ENCODE results near the gene MYPN.
"Not testable (repeated sequence)": the region's sequence is repeated elsewhere in the genome, so short reads cannot be mapped to it uniquely, and the experiment has no call there.

MYPN gene

DNA sequence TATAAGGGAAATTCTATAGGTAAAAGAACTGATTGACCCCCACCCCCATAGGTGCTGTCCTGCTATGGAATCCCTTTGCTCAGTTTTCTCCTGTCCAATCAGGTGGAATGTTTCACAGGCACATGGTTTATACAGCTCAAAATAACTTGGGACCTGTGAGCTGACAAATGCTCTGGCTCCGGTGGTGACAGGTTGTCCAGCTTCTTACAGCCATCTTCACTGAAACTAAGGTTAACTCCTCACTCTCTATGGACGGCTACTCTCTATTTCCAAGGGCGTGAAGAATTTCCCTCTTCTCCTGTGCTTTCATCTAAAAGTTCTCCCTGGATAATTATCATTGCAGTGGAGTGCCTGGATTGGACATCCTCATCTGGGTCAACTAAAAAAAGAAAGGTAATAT lies at the start of gene MYPN:
MYPN (plus strand) TSS at position 158 of the 400 bp plus-strand sequence. CDS start 11,951 bp downstream, outside the sequence.
- DNase-seq: no peak

DNA sequence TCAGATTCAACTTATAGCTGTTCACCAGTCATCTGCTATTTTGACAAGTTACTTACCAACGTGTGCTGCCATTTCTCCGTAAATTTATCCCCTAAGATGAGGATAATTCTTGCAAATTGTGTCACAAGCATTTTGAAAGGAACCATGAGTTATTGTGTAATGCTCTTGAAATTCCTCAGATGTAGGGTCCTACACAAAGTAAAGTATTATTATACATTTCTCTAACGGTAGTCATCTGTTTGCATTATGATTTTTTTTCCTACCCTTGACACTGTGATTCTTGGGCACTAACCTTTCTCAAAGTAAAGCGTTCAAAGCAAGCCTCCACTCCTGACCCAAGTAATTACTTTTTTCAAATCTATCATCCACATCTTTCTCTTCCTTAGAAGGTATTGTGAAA lies 42.3 kb upstream of the MYPN start:
- DNase-seq: no peak

GRCh38 chr10:68067508-68067907 lies 41.8 kb upstream of the MYPN start:
- no peak for DNase-seq

GRCh38 chr10:68073631-68074030 lies 35.7 kb upstream of the MYPN start:
- DNase-seq: no peak

GRCh38 chr10:68074031-68074774 lies 35.1 kb upstream of the MYPN start:
- peak in 2 of 3 experiments; percentile 28 to 47 for DNase-seq

- peak; percentile 83 to 91 (median 87) for DNase-seq
These were observed 34.3 kb upstream of the MYPN start, which contains the start of gene HERC4 for GRCh38 chr10:68074775-68075549. Gene HERC4, minus strand, starts transcription at chr10:68075283. Its CDS starts 2,175 bp downstream, at chr10:68073108.

GRCh38 chr10:68075550-68076004 lies 33.7 kb upstream of the MYPN start:
- DNase-seq: no peak

GRCh38 chr10:68076081-68076480 lies 33.2 kb upstream of the MYPN start:
- DNase-seq: not testable (repeated sequence)

GRCh38 chr10:68077026-68077425 lies 32.3 kb upstream of the MYPN start:
- DNase-seq: no peak

- DNase-seq: no peak
These were observed 29.9 kb upstream of the MYPN start for GRCh38 chr10:68079434-68079833.

DNA sequence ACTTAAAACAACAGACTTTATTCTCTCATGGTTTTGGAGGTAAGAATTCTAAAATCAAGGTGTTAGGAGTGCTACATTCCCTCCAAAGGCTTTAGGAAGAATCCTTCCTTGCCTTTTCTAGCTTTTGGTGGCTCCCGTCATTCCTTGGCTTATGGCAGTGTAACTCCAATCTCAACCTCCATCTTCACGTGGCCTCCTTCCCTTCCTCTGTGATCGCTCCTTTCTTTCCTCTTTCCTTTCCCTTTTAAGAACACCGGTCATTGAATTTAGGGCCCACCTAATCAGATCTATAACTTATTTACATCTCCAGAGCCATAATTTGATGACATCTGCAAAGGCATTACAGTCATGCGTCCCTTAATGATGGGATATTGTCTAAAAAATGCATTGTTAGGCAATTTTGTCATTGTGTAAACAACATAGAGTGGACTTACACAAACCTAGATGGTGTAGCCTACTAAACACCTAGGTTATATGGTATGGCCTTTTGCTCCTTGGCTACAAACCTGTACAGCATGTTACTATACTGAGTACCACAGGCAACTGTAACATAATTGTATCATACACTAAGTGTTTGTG lies 28.3 kb upstream of the MYPN start:
- DNase-seq: no peak

DNA sequence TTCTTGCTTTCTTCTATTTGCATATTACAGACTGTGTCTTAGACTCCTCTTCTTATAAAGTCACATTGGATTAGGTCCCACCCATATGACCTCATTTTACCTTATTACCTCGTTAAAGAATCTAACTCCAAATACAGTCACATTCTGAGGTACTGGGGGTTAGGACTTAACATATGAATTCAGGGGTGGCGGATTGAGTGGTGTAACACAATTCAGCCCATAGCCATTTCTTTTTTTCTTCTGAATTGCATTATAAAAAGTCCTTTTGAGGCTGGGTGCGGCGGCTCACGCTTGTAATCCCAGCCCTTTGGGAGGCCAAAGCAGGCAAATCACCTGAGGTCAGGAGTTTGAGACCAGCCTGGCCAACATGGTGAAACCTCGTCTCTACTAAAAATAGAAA lies 27.4 kb upstream of the MYPN start:
- no peak for DNase-seq

DNA sequence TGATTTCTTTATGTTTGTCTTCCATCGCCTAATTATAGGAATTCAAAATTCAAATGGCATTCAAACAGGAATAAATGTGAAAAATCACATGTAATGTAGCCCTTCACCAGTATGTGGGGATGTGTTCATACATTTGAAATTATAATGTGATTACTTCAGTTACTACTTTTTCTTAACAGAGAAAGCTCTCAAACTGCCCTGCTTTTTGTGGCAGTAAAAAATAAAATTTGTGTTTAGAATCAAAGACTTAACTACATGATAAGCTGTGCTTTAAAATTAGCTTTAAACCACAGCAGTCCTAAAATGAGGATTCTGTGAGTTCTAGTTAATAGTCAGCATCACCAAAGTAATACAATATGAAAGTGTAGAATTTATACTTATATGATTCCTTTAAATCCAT lies 26.4 kb upstream of the MYPN start:
- DNase-seq: no peak

DNA sequence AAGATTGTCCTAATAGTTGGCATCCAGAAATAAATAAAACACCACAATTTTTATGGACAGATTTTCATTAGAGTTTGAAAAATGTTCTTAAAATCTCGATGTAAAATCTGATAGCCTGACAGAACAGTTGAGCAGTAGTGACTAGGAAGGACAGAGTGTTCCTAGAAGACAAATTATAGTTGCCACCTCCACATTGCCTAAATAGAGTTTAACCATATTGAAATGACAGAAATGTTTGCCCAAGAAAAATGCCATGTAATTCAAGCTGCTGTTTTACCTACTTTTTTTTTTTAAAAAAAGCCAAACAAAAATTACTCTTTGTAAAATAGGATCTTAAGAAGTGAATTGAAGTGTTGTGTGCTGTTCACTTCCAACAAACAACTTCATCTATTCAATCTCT lies 25.3 kb upstream of the MYPN start:
- DNase-seq: no peak

DNA sequence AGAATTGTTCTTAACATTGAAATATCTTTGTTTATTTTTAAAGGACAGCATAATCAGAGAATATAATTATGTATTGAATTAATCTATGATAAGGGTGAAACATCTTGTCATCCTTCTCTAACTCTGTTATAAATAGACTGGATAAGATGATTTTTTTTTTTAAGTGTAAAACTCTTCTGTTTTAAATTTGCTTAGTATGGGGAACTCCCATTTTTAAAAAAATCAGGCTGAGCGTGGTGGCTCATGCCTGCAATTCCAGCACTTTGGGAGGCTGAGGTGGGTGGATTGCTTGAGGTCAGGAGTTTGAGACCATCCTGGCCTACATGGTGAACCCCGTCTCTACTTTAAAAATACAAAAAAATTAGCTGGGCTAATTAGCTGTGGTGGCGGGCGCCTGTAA lies 24.8 kb upstream of the MYPN start:
- DNase-seq: no peak

DNA sequence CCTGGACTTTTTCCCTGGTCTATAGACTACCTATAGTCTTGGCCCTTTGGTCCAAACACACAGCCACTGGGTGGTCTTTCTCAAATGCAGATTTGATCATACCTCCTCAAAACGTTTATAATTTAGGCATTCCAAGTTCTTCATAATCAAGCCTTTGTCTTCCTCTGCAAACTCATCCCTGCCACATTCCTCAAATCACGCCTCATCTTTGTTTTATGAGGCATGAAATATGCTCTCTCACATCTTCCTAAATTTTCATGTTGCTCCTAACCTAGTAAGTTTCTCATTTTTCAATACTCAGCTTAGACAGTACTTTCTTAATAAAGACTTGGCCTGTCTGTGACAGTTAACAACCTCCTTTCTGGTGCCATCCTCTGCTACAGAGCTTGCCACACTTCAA lies 23.3 kb upstream of the MYPN start:
- no peak for DNase-seq

DNA sequence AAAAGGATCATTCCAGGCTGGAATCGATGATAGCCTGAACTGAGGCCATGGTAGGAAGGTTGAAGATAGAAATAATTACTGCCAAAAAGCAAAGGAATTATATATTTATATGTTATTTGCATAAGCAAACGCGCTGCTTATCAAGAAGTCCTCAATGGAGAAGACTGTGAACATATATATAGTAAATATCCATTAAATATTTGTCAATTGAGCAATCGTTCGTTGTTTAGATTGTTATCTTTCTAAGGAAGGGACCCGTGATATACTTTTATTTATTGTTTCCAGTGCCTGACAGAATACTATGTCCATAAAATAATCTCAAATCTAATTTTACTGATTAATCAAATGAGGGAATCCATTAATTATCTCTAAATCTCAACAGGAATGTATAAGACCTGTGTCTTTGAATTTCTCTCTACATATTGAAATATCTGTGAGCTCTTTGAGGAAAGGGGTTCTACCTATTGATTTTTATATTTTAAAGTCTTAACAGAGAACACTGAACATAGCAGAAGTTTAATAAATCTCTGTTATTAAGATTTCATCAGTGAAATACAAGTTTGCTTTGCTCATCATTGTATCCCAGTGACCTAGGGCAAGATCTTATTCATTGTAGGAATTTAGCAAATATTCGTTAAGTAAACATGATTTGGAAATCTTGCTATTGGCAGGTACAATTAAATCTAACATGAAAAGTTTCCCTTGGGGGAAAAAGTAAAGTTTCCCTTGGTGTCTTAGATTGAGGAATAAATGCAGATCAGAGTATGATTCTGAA lies 22.2 kb upstream of the MYPN start:
- DNase-seq: no peak

- no peak for DNase-seq
These were observed 21.4 kb upstream of the MYPN start for GRCh38 chr10:68087685-68088401.

- DNase-seq: no peak
These were observed 20.5 kb upstream of the MYPN start for GRCh38 chr10:68088740-68089139.

DNA sequence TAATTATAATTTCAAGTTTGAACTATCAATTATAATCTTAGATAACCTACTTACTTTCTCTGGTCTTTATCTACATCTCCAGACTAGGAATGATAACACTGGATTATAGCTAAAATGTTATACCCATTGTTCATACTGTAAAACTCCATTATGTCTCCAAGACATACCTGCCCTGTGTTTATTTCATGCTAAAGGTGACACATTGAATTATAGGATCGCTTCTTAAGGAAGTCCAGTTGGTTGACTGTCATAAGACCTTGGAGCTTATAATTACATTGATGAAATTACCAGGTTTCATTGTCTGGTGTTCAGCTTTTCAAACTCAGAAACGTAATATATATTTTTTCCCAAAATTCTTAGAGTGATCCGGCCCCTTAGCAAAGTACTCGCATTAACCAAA lies 18.7 kb upstream of the MYPN start:
- DNase-seq: no peak

- DNase-seq: no peak
These were observed 16.8 kb upstream of the MYPN start for GRCh38 chr10:68092512-68092911.

- no peak for DNase-seq
These were observed 14.1 kb upstream of the MYPN start for GRCh38 chr10:68095153-68095552.

All from NCI-H1417 (cell line).